Nephron progenitor cell (in vitro differentiated cells): ENCODE results near the gene RNF166.

Source experiments
- DNase-seq: peaks from one replicate; pipeline ENCODE4 v3.0.0; 2021
- H3K27ac Mint-ChIP-seq: 2 replicates; pipeline ENCODE4 v1.8.0; 2021; ENCODE audit warnings: mild to moderate bottlenecking, moderate library complexity, mixed read lengths
- H3K27me3 Mint-ChIP-seq: 2 replicates; pipeline ENCODE4 v1.8.0; 2021; ENCODE audit warnings: mild to moderate bottlenecking, low read depth, mixed read lengths; ENCODE audit not compliant: poor library complexity
- H3K36me3 Mint-ChIP-seq: 2 replicates; pipeline ENCODE4 v1.8.0; 2021; ENCODE audit warnings: low read depth, mixed read lengths
- H3K4me1 Mint-ChIP-seq: 2 replicates; pipeline ENCODE4 v1.8.0; 2021; ENCODE audit warnings: mixed read lengths
- H3K4me3 Mint-ChIP-seq: 2 replicates; pipeline ENCODE4 v1.8.0; 2021; ENCODE audit warnings: mild to moderate bottlenecking, moderate library complexity, mixed read lengths
- H3K9me3 Mint-ChIP-seq: 2 replicates; pipeline ENCODE4 v1.8.0; 2021; ENCODE audit warnings: mild to moderate bottlenecking, moderate library complexity, mixed read lengths
- TF ChIP-seq, protein P1 (sequence below): fragments of 200-600 bp; sonication (generic); IDR thresholded peaks from 2 replicates; pipeline ENCODE4 v1.5.0; 2021; ENCODE audit warnings: antibody characterized with exemption

RNF166 gene

DNA sequence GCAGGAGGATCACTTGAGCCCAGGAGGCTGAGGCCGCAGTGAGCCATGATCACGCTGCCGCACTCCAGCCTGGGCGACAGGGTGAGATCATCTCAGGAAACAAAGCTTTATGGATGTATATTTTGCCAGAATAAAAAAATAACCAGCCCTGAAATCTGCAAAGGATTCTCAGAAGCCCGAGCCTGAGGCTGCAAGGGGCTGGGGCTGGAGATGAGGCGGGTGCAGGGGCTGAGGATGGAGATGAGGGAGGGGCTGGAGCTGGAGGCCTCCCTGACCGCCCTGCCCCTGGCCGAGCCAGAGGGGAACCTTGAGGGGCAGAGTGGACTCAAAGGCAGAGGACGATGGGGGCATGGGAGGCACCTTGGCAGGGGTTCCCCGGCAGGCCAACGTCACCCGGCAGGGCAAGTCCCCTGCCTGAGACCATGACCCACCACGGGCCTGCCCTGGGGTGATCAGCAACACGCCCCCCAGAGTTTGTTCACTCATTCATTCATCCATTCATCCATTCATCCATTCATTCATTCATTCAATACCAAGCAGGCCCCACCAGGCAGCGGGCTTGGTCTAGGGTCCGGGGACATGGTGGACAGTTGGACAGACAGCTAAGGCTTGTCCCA lies 46.3 kb upstream of the RNF166 start:
- TF ChIP-seq, protein P1, sequence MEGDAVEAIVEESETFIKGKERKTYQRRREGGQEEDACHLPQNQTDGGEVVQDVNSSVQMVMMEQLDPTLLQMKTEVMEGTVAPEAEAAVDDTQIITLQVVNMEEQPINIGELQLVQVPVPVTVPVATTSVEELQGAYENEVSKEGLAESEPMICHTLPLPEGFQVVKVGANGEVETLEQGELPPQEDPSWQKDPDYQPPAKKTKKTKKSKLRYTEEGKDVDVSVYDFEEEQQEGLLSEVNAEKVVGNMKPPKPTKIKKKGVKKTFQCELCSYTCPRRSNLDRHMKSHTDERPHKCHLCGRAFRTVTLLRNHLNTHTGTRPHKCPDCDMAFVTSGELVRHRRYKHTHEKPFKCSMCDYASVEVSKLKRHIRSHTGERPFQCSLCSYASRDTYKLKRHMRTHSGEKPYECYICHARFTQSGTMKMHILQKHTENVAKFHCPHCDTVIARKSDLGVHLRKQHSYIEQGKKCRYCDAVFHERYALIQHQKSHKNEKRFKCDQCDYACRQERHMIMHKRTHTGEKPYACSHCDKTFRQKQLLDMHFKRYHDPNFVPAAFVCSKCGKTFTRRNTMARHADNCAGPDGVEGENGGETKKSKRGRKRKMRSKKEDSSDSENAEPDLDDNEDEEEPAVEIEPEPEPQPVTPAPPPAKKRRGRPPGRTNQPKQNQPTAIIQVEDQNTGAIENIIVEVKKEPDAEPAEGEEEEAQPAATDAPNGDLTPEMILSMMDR: no peak
- no peak for DNase-seq
- Mint-ChIP-seq H3K36me3 (no peaks in the 10 kb centered on the region), H3K4me1 (peaks cover 4% of the 10 kb centered on the region), H3K27me3 (peaks cover 14% of the 10 kb centered on the region), H3K9me3 (no peaks in the 10 kb centered on the region), H3K4me3 (no peak overlapping the region), H3K27ac (no peak overlapping the region)

DNA sequence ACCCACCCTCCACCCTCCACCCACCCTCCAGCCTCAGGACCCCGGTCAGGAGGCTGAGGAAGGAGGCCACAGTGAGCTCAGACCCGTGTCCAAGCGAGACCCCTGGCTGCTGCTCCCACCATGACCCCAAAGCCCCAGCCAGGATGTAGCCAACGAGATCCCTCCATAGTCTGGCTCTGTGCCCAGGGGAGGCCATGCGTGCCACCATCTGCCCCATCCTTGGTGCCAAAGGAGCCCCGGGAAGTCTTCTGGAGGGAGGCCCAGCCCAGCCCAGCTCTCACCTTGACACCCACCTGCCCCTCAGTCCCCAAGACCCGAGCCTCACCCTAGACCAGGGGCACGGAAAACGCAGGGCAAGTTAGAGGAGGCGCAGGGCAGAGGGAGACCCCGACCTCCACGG lies 44.6 kb upstream of the RNF166 start:
- peaks cover 4% of the 10 kb centered on the region for H3K27me3 Mint-ChIP-seq
- DNase-seq: no peak

DNA sequence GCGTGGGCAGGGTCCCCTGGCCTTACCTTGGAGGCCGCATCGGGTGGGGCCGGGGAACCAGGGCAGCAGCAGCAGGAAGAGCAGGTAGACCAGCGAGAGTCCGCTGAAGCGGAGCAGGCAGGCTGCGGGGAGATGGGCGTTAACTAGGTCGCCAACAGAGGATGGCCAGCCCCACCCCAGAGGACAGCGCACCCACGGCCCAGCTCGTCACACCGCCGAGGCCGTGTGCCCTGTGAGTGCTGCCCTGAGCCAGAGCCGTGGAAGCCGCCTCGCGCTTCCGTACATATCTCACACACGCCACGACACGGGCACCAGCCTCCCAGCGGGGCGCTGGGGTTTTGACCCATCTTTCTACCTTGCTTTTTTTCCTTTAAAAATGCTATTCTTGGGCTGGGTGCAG lies 43.1 kb upstream of the RNF166 start:
- H3K36me3 Mint-ChIP-seq: no peaks in the 10 kb centered on the region
- peaks cover 4% of the 10 kb centered on the region for H3K27me3 Mint-ChIP-seq
- H3K9me3 Mint-ChIP-seq: no peaks in the 10 kb centered on the region
- H3K27ac Mint-ChIP-seq: no peak overlapping the region
- no peak for DNase-seq
- H3K4me3 Mint-ChIP-seq: no peak overlapping the region
- TF ChIP-seq, protein P1: no peak
- no peaks in the 10 kb centered on the region for H3K4me1 Mint-ChIP-seq

More for the DNA sequence above, 44.6 kb upstream of the RNF166 start:
- Mint-ChIP-seq H3K27ac (no peak overlapping the region), H3K4me1 (peaks cover 4% of the 10 kb centered on the region), H3K36me3 (no peaks in the 10 kb centered on the region), H3K9me3 (no peaks in the 10 kb centered on the region), H3K4me3 (no peak overlapping the region)
- TF ChIP-seq, protein P1: no peak

DNA sequence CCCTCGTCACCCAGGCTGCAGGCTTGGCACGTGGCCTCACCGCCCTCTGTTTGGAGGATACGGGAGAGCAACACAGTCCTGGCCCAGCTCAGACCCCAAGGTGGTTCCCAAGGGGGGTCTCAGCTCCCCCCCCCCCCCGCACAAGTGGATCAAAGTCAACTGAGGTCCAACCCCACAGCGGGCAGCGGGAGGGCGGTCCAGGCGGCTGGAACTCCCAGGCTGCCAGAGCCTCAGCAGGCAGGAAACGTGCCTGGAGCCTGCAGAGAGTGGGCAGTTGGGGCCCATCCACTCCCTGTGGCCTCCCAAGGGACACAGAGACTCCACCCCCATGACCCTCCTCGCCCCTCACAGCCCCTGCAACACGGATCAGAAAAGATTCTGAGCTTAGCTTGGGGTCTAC lies 42.2 kb upstream of the RNF166 start:
- H3K9me3 Mint-ChIP-seq: no peaks in the 10 kb centered on the region
- H3K36me3 Mint-ChIP-seq: no peaks in the 10 kb centered on the region
- no peak for DNase-seq
- H3K4me3 Mint-ChIP-seq: no peak overlapping the region
- TF ChIP-seq, protein P1: no peak
- peaks cover 4% of the 10 kb centered on the region for H3K27me3 Mint-ChIP-seq
- no peak overlapping the region for H3K27ac Mint-ChIP-seq
- H3K4me1 Mint-ChIP-seq: peaks cover 4% of the 10 kb centered on the region

DNA sequence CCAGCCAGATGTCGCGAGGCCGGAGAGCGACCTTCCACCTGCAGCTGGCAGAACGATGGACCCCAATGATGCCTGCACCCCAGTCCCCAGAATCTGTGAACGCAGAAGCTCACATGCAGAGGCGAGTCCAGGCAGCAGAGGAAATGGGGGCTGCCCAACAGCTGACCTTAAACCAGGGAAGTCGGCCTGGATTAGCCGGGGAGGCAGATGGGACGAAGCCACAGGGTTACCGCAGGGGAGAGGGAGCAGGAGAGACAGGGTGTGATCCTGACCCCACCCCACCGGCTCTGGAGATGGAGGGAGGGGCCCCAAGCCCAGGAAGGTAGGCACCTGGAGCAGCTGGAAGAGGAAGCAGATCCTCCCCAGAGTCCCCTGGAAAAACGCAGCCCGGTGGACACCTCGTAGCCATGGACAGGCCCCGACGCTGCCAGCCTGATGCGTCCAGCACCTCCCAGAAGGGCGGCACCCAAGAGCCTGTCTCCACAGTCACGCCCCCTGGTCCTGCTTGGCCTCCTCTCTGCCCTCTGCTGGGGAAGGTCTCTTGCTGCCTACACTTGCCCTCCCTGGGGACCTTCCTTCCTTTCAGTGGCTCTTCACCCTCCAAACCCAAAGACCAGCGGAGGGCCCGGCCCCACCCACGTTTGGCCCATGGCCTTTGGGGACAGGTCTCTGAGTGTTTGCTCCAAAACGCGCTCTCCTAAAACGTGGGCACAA lies 41.5 kb upstream of the RNF166 start:
- Mint-ChIP-seq H3K9me3 (no peaks in the 10 kb centered on the region), H3K27me3 (peaks cover 4% of the 10 kb centered on the region), H3K4me3 (no peak overlapping the region), H3K4me1 (peaks cover 4% of the 10 kb centered on the region), H3K36me3 (no peaks in the 10 kb centered on the region), H3K27ac (no peak overlapping the region)
- TF ChIP-seq, protein P1: no peak
- no peak for DNase-seq

DNA sequence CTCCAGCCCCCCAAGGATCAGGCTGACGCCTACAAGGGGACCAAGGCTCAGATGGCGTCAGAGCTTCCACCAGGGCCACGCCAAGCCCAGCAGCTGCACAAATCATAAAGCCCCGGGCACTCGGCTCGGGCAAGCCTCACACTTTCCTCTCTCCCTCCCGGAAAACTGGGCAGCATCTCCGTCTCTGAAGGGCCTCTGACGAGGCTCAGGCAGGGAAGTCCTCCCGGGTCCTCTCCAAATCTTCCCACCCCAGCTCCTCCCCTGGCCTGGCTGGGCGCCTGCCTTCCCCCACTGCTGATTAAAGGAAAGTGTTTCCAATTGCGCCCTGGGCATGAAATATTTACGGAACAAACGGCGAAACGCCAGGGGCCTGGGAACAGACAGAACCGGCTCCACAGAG lies 40.3 kb upstream of the RNF166 start:
- Mint-ChIP-seq H3K36me3 (no peaks in the 10 kb centered on the region), H3K4me1 (peaks cover 4% of the 10 kb centered on the region), H3K27ac (no peak overlapping the region), H3K9me3 (no peaks in the 10 kb centered on the region), H3K27me3 (peaks cover 4% of the 10 kb centered on the region), H3K4me3 (no peak overlapping the region)
- no peak for DNase-seq
- TF ChIP-seq, protein P1: no peak
